Smooth muscle cell (in vitro differentiated cells): ENCODE results near the gene ERFE. TPM values are rescaled to one million over a fixed set of nuclear protein-coding genes. Genes with fewer than 3 reads are reported as not detected.
"Not testable (repeated sequence)": the region's sequence is repeated elsewhere in the genome, so short reads cannot be mapped to it uniquely, and the experiment has no call there.

Experiments used
- DNase-seq: peaks from one replicate; lab custom pipeline; 2025; ENCODE audit not compliant: unreplicated experiment; lab: John Stamatoyannopoulos, UW
- H2AFZ ChIP-seq: fragments of 200-600 bp; sonication (generic); 2 replicates; pipeline ENCODE4 v1.6.0; 2016; ENCODE audit warnings: antibody characterized with exemption, low read depth, mild to moderate bottlenecking
- H3F3A ChIP-seq: fragments of 200-600 bp; sonication (generic); 2 replicates; pipeline ENCODE4 v1.6.0; 2017; ENCODE audit warnings: antibody characterized with exemption, low read depth
- H3K27ac ChIP-seq: fragments of 200-600 bp; sonication (generic); 2 replicates; pipeline ENCODE4 v1.5.1; 2016; ENCODE audit warnings: low read depth, mild to moderate bottlenecking
- H3K27me3 ChIP-seq: fragments of 200-600 bp; sonication (generic); 2 replicates; pipeline ENCODE4 v1.6.1; 2016; ENCODE audit warnings: low read depth, mild to moderate bottlenecking
- H3K36me3 ChIP-seq: fragments of 200-600 bp; sonication (generic); 2 replicates; pipeline ENCODE4 v1.5.1; 2016; ENCODE audit warnings: low read depth
- H3K4me1 ChIP-seq: fragments of 200-600 bp; sonication (generic); 2 replicates; pipeline ENCODE4 v1.5.1; 2016; ENCODE audit warnings: low read depth
- H3K4me2 ChIP-seq: fragments of 200-600 bp; sonication (generic); 2 replicates; pipeline ENCODE4 v1.6.0; 2016; ENCODE audit warnings: mild to moderate bottlenecking
- H3K4me3 ChIP-seq: fragments of 200-600 bp; sonication (generic); 2 replicates; pipeline ENCODE4 v1.5.1; 2016; ENCODE audit warnings: mild to moderate bottlenecking
- H3K79me2 ChIP-seq: fragments of 200-600 bp; sonication (generic); 2 replicates; pipeline ENCODE4 v1.6.0; 2016; ENCODE audit warnings: low read depth, mild to moderate bottlenecking
- H3K9ac ChIP-seq: fragments of 200-600 bp; sonication (generic); 2 replicates; pipeline ENCODE4 v1.6.0; 2016; ENCODE audit warnings: low read depth
- H3K9me3 ChIP-seq: fragments of 200-600 bp; sonication (generic); replicated peaks from 2 replicates; pipeline ENCODE4 v1.5.1; 2016; ENCODE audit warnings: low read depth
- H4K20me1 ChIP-seq: fragments of 200-600 bp; sonication (generic); 2 replicates; pipeline ENCODE4 v1.6.0; 2016; ENCODE audit warnings: low read depth
- CTCF ChIP-seq: fragments of 200-600 bp; sonication (generic); IDR thresholded peaks from 2 replicates; pipeline ENCODE4 v1.5.1; 2017; ENCODE audit warnings: borderline replicate concordance, mild to moderate bottlenecking, antibody characterized with exemption; ENCODE audit not compliant: insufficient read depth, poor library complexity, severe bottlenecking
- WGBS: methylation state at CpG from one replicate; pipeline ENCODE4 v1.1.7; 2016; ENCODE audit warnings: low lambda C conversion rate; 5-methylcytosine and 5-hydroxymethylcytosine counted together
- polyA plus RNA-seq: library from polyadenylated mRNA; unstranded; fragments of >200 nt; fragmentation: Nextera tagmentation; extraction: Ambion mirVana; gene quantifications from 2 replicates; pipeline ENCODE4 v1.2.1, GENCODE V29; 2016
- total RNA-seq: library from RNA; depleted of rRNA; stranded (reverse); fragments of >200 nt; gene quantifications from 2 replicates; pipeline ENCODE4 v1.2.3, GENCODE V29; 2014

Gene ERFE
- total and polyA plus RNA-seq, 2 experiments from 2014 or later = 2.4 TPM; not detected in 1

DNA sequence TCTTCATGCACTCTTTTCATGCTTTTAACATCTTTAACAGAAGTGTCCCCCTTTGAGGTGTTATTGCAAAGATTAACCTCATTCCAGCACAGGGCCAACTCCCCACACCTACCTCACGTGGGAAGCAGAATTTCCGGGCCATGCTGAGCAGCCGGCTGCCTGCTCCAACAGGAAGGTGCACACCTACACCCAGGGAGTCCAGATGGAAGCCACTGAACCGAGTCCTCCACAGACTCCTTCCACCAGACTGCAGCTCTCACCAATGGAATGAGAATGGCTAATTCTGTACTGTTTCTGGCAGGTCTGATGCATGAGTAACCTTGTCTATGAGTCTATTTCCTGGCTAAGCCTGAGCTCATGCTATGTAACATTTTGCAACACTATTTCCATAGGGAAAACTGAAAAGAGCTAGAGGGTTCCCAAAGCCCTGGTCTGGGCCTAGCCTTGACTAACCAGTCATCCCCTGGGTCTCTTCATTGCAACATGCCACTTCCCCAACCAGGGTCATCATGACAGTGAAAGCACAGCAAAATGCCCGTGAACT is 11.0 kb downstream of the ERFE start:
- H2AFZ ChIP-seq = no peak overlapping the region
- no peak overlapping the region for H3K4me3 ChIP-seq
- 50% methylated on average over 5 of the region's 5 CpGs for WGBS

GRCh38 chr2:238170386-238171071 is 11.8 kb downstream of the ERFE start:
- Histone ChIP-seq H3K36me3 (no peaks in the 10 kb centered on the region), H3F3A (peaks cover 8% of the 10 kb centered on the region), H3K27ac (peak overlapping the region; percentile 89), H3K4me3 (no peak overlapping the region), H3K79me2 (no peaks in the 10 kb centered on the region), H4K20me1 (no peaks in the 10 kb centered on the region), H3K4me1 (no peaks in the 10 kb centered on the region), H3K27me3 (no peaks in the 10 kb centered on the region), H3K9me3 (no peaks in the 10 kb centered on the region), H2AFZ (no peak overlapping the region), H3K9ac (peak overlapping the region; percentile 21), H3K4me2 (peak overlapping the region; percentile 12)
- no peak for TF ChIP-seq CTCF
- no peak for DNase-seq
- 96% methylated on average over 21 of the region's 21 CpGs for WGBS

More for the DNA sequence above, 11.0 kb downstream of the ERFE start:
- no peaks in the 10 kb centered on the region for H3K9me3 ChIP-seq
- H4K20me1 ChIP-seq = no peaks in the 10 kb centered on the region
- no peaks in the 10 kb centered on the region for H3K4me1 ChIP-seq
- H3K27ac ChIP-seq = peak overlapping the region; percentile 89
- TF ChIP-seq CTCF = no peak
- H3K36me3 ChIP-seq = no peaks in the 10 kb centered on the region
- H3F3A ChIP-seq = peaks cover 8% of the 10 kb centered on the region
- H3K27me3 ChIP-seq = peaks cover 6% of the 10 kb centered on the region
- peak overlapping the region; percentile 38 for H3K4me2 ChIP-seq
- no peak for DNase-seq
- no peaks in the 10 kb centered on the region for H3K79me2 ChIP-seq
- H3K9ac ChIP-seq = peak overlapping the region; percentile 50

DNA sequence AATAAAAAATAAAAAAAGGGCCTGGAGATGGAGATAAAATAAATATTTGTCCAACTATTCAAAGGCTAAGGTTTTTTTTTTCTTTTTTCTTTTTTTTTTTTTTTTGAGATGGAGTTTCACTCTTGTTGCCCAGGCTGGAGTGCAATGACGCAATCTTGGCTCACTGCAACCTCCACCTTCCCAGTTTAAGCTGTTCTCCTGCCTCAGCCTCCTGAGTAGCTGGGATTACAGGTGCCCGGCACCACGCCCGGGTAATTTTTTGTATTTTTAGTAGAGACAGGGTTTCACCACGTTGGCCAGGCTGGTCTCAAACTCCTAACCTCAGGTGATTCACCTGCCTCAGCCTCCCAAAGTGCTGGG is 12.3 kb downstream of the ERFE start:
- H3K4me3 ChIP-seq, H3K36me3 ChIP-seq, H3K27me3 ChIP-seq, H3K79me2 ChIP-seq, H3K4me1 ChIP-seq, H3F3A ChIP-seq, H4K20me1 ChIP-seq, H3K9me3 ChIP-seq, DNase-seq, H2AFZ ChIP-seq: not testable (repeated sequence)
- 98% methylated on average over 5 of the region's 5 CpGs for WGBS
- H3K27ac ChIP-seq = peak overlapping the region; percentile 89
- peak overlapping the region; percentile 12 for H3K4me2 ChIP-seq
- H3K9ac ChIP-seq = peak overlapping the region; percentile 21

DNA sequence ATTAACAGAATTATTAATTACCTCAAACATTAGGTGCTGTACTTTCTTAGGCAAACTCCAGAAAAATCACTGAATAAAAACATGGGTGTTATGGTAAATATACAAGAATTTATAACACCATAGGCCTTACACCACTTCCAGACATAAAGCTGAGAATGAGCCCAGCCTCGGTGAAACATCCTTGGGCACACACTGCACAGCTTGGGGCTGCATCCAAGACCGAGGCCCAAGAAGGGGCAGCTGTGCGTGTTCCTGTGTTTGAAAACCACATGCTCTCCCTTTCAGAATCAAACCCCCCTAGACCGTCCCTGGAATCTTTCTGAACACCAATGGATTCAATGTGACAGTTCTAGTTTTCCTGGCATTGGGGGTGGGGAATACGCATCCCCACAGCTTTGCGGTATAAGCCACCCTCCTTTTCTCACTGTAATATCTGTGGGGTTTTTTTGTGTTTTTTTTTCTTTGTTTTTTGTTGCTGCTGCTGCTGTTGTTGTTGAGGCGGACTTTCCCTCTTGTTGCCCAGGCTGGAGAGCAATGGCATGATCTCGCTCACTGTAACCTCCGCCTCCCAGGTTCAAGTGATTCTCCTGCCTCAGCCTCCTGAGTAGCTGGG is 12.9 kb downstream of the ERFE start:
- Histone ChIP-seq H2AFZ (no peak overlapping the region), H3K9ac (no peak overlapping the region), H3K4me1 (no peaks in the 10 kb centered on the region), H4K20me1 (no peaks in the 10 kb centered on the region), H3K27me3 (no peaks in the 10 kb centered on the region), H3K9me3 (no peaks in the 10 kb centered on the region), H3F3A (peaks cover 8% of the 10 kb centered on the region), H3K36me3 (no peaks in the 10 kb centered on the region), H3K79me2 (no peaks in the 10 kb centered on the region), H3K27ac (peak overlapping the region; percentile 89), H3K4me2 (no peak overlapping the region), H3K4me3 (no peak overlapping the region)
- no peak for TF ChIP-seq CTCF
- no peak for DNase-seq
- WGBS = 98% methylated on average over 9 of the region's 9 CpGs
